ENCODE measurements around the gene PIGR. TPM values are rescaled to one million over a fixed set of nuclear protein-coding genes. Genes with fewer than 3 reads are reported as not detected.

The PIGR gene
- total RNA-seq, 1 donor from 2014 or later = not detected

- Mint-ChIP-seq H3K27me3 (ENCODE audit: unreplicated experiment) (peaks cover 4% of the 10 kb centered on the region), H3K4me1 (ENCODE audit: low read depth, unreplicated experiment) (no peaks in the 10 kb centered on the region), H3K36me3 (ENCODE audit: unreplicated experiment) (no peaks in the 10 kb centered on the region), H3K27ac (ENCODE audit: unreplicated experiment) (no peak overlapping the region), H3K9me3 (ENCODE audit: unreplicated experiment) (peaks cover 2% of the 10 kb centered on the region), H3K4me3 (ENCODE audit: unreplicated experiment) (no peak overlapping the region)
- no peak for DNase-seq
- TF ChIP-seq, protein P1, sequence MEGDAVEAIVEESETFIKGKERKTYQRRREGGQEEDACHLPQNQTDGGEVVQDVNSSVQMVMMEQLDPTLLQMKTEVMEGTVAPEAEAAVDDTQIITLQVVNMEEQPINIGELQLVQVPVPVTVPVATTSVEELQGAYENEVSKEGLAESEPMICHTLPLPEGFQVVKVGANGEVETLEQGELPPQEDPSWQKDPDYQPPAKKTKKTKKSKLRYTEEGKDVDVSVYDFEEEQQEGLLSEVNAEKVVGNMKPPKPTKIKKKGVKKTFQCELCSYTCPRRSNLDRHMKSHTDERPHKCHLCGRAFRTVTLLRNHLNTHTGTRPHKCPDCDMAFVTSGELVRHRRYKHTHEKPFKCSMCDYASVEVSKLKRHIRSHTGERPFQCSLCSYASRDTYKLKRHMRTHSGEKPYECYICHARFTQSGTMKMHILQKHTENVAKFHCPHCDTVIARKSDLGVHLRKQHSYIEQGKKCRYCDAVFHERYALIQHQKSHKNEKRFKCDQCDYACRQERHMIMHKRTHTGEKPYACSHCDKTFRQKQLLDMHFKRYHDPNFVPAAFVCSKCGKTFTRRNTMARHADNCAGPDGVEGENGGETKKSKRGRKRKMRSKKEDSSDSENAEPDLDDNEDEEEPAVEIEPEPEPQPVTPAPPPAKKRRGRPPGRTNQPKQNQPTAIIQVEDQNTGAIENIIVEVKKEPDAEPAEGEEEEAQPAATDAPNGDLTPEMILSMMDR (IDR thresholded peaks at IDR 0.05; ENCODE audit: partially characterized antibody, unreplicated experiment) = no peak
These were observed 6.3 kb downstream of the PIGR start for GRCh38 chr1:206939841-206940587.

DNA sequence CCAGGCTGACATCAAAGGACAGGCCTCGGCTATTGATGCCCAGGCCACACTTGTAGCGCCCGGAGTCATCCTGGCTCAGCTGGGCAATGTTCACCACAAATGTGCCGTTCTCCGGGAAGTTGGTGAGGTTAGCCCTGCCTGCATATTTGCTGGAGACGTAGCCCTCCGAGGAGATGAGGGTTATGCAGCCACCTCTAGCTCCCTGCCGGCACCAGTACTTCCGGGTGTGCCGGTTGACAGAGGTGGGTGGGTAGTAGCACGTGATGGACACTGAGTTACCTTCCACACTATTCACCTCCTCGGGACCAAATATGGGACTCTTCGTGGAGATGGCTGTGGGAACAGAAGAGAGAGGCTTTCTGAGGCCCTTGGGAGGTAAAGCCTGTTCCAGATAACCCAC, 7.1 kb downstream of the PIGR start:
- H3K9me3 Mint-ChIP-seq (ENCODE audit: unreplicated experiment) = peaks cover 2% of the 10 kb centered on the region
- H3K4me1 Mint-ChIP-seq (ENCODE audit: low read depth, unreplicated experiment) = no peaks in the 10 kb centered on the region
- no peak overlapping the region for H3K27ac Mint-ChIP-seq (ENCODE audit: unreplicated experiment)
- no peak overlapping the region for H3K4me3 Mint-ChIP-seq (ENCODE audit: unreplicated experiment)
- no peaks in the 10 kb centered on the region for H3K36me3 Mint-ChIP-seq (ENCODE audit: unreplicated experiment)
- peaks cover 4% of the 10 kb centered on the region for H3K27me3 Mint-ChIP-seq (ENCODE audit: unreplicated experiment)
- no peak for DNase-seq
- TF ChIP-seq, protein P1 (IDR thresholded peaks at IDR 0.05; ENCODE audit: partially characterized antibody, unreplicated experiment) = no peak

DNA sequence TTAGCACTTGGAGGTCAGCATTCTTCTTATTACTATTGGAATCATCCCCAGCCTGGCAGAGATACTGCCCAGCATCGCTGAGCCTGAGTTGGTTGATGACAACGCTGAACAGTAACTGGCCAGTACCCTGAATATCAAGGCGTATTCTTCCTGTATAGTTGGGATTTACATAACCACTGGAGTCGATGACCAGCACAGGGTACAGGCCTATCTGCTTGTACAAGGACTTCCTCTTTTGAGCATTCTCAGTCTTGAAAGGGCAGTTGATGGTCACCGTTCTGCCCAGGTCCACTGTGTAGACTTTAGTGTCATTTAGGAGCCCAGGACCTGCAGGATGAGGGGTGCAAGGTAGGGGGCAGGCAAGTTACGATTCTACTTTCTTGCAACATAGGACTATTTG, 8.8 kb downstream of the PIGR start:
- Mint-ChIP-seq H3K36me3 (ENCODE audit: unreplicated experiment) (no peaks in the 10 kb centered on the region), H3K27ac (ENCODE audit: unreplicated experiment) (no peak overlapping the region), H3K4me1 (ENCODE audit: low read depth, unreplicated experiment) (no peaks in the 10 kb centered on the region), H3K27me3 (ENCODE audit: unreplicated experiment) (no peaks in the 10 kb centered on the region), H3K4me3 (ENCODE audit: unreplicated experiment) (no peak overlapping the region), H3K9me3 (ENCODE audit: unreplicated experiment) (peaks cover 2% of the 10 kb centered on the region)
- no peak for DNase-seq
- TF ChIP-seq, protein P1 (IDR thresholded peaks at IDR 0.05; ENCODE audit: partially characterized antibody, unreplicated experiment) = no peak

- Mint-ChIP-seq H3K4me3 (ENCODE audit: unreplicated experiment) (no peak overlapping the region), H3K9me3 (ENCODE audit: unreplicated experiment) (peaks cover 2% of the 10 kb centered on the region), H3K27ac (ENCODE audit: unreplicated experiment) (no peak overlapping the region), H3K36me3 (ENCODE audit: unreplicated experiment) (no peaks in the 10 kb centered on the region), H3K4me1 (ENCODE audit: low read depth, unreplicated experiment) (no peaks in the 10 kb centered on the region), H3K27me3 (ENCODE audit: unreplicated experiment) (no peaks in the 10 kb centered on the region)
- TF ChIP-seq, protein P1 (IDR thresholded peaks at IDR 0.05; ENCODE audit: partially characterized antibody, unreplicated experiment) = peak; percentile 47
- DNase-seq = peak; percentile 58
These were observed 10.7 kb downstream of the PIGR start for GRCh38 chr1:206935491-206936067.

- peak; percentile 28 for DNase-seq
- Mint-ChIP-seq H3K36me3 (ENCODE audit: unreplicated experiment) (no peaks in the 10 kb centered on the region), H3K27ac (ENCODE audit: unreplicated experiment) (no peak overlapping the region), H3K9me3 (ENCODE audit: unreplicated experiment) (peaks cover 2% of the 10 kb centered on the region), H3K4me3 (ENCODE audit: unreplicated experiment) (no peak overlapping the region), H3K4me1 (ENCODE audit: low read depth, unreplicated experiment) (no peaks in the 10 kb centered on the region), H3K27me3 (ENCODE audit: unreplicated experiment) (no peaks in the 10 kb centered on the region)
- TF ChIP-seq, protein P1 (IDR thresholded peaks at IDR 0.05; ENCODE audit: partially characterized antibody, unreplicated experiment) = peak; percentile 53
These were observed 12.8 kb downstream of the PIGR start for GRCh38 chr1:206933333-206933945.
